GM23338 (cell line): Measurements from ENCODE around the gene DCLK3. TPM values are rescaled to one million over a fixed set of nuclear protein-coding genes. Genes with fewer than 3 reads are reported as not detected.

Experiments
- ATAC-seq: fragments of 200-7000 bp; cut with Tn5 transposase; 3 replicates; pipeline ENCODE4 v1.9.1; 2020
- DNase-seq: peaks from one replicate; pipeline ENCODE4 v3.0.0-alpha.2; 2015; ENCODE audit warnings: low spot score
- H2AFZ ChIP-seq: fragments of 200-600 bp; sonication (generic); 2 replicates; pipeline ENCODE4 v1.8.0; 2016; ENCODE audit warnings: antibody characterized with exemption, mild to moderate bottlenecking, moderate library complexity
- H3F3A ChIP-seq: fragments of 200-600 bp; sonication (generic); replicated peaks from 2 replicates; pipeline ENCODE4 v1.8.0; 2017; ENCODE audit warnings: antibody characterized with exemption, mixed run types, low read depth
- H3K27ac ChIP-seq: fragments of 200-600 bp; sonication (generic); 2 replicates; pipeline ENCODE4 v1.6.1; 2016; ENCODE audit warnings: low read depth
- H3K27me3 ChIP-seq: fragments of 200-600 bp; sonication (generic); 2 replicates; pipeline ENCODE4 v1.8.0; 2016; ENCODE audit warnings: mild to moderate bottlenecking, mixed run types, moderate library complexity; ENCODE audit not compliant: insufficient read depth
- H3K36me3 ChIP-seq: fragments of 200-600 bp; sonication (generic); 2 replicates; pipeline ENCODE4 v1.8.0; 2016; ENCODE audit warnings: mild to moderate bottlenecking; ENCODE audit not compliant: insufficient read depth
- H3K4me1 ChIP-seq: fragments of 200-600 bp; sonication (generic); 2 replicates; pipeline ENCODE4 v1.8.0; 2016; ENCODE audit warnings: mild to moderate bottlenecking, moderate library complexity; ENCODE audit not compliant: insufficient read depth
- H3K4me2 ChIP-seq: fragments of 200-600 bp; sonication (generic); 2 replicates; pipeline ENCODE4 v1.7.1; 2017; ENCODE audit warnings: mixed run types
- H3K4me3 ChIP-seq: fragments of 200-600 bp; sonication (generic); 2 replicates; pipeline ENCODE4 v1.6.1; 2016; ENCODE audit warnings: mixed run types
- H3K79me2 ChIP-seq: fragments of 200-600 bp; sonication (generic); replicated peaks from 2 replicates; pipeline ENCODE4 v1.8.0; 2017; ENCODE audit warnings: mild to moderate bottlenecking; ENCODE audit not compliant: insufficient read depth
- H3K9me2 ChIP-seq: fragments of 200-600 bp; sonication (generic); 2 replicates; pipeline ENCODE4 v1.8.0; 2017; ENCODE audit not compliant: insufficient read depth
- H4K20me1 ChIP-seq: fragments of 200-600 bp; sonication (generic); replicated peaks from 2 replicates; pipeline ENCODE4 v1.8.0; 2017; ENCODE audit warnings: mild to moderate bottlenecking; ENCODE audit not compliant: insufficient read depth
- H3K27ac Mint-ChIP-seq: 2 replicates; pipeline ENCODE4 v1.8.0; 2020; ENCODE audit warnings: inconsistent platforms, mild to moderate bottlenecking, moderate library complexity, mixed read lengths
- H3K27me3 Mint-ChIP-seq: 3 replicates; pipeline ENCODE4 v1.8.0; 2022; ENCODE audit warnings: low read depth, mild to moderate bottlenecking, moderate library complexity, mixed read lengths, inconsistent platforms; ENCODE audit not compliant: insufficient read depth, poor library complexity
- H3K36me3 Mint-ChIP-seq: 3 replicates; pipeline ENCODE4 v1.8.0; 2021; ENCODE audit warnings: low read depth, mild to moderate bottlenecking, inconsistent platforms, moderate library complexity, mixed read lengths
- H3K4me1 Mint-ChIP-seq: 3 replicates; pipeline ENCODE4 v1.8.0; 2020; ENCODE audit warnings: mild to moderate bottlenecking, inconsistent platforms, mixed read lengths
- H3K4me3 Mint-ChIP-seq: 3 replicates; pipeline ENCODE4 v1.8.0; 2021; ENCODE audit warnings: moderate library complexity, mild to moderate bottlenecking, inconsistent platforms, mixed read lengths
- H3K9me3 Mint-ChIP-seq: 3 replicates; pipeline ENCODE4 v1.8.0; 2020; ENCODE audit warnings: moderate library complexity, mild to moderate bottlenecking, inconsistent platforms, mixed read lengths
- EZH2phosphoT487 ChIP-seq: fragments of 200-600 bp; sonication (generic); IDR thresholded peaks from one replicate; pipeline ENCODE4 v1.8.1; 2018; ENCODE audit warnings: antibody characterized with exemption; ENCODE audit not compliant: unreplicated experiment
- ZNF114 ChIP-seq: fragments of 250-450 bp; sonication (Bioruptor Pico); IDR thresholded peaks from 2 replicates; pipeline ENCODE4 v1.5.0; 2020; ENCODE audit warnings: mild to moderate bottlenecking, moderate library complexity
- ZNF331 ChIP-seq: fragments of 250-450 bp; sonication (Bioruptor Pico); IDR thresholded peaks from 2 replicates; pipeline ENCODE4 v1.5.0; 2020; ENCODE audit warnings: low read depth, mild to moderate bottlenecking, moderate library complexity
- polyA plus RNA-seq: library from polyadenylated mRNA; unstranded; fragments of >200 nt; fragmentation: Nextera tagmentation; extraction: Ambion mirVana; gene quantifications from 2 replicates; pipeline ENCODE4 v1.2.1, GENCODE V29; 2016
- total RNA-seq: library from RNA; depleted of rRNA; stranded (reverse); fragments of >200 nt; shearing (Covaris generic); gene quantifications from 2 replicates; pipeline ENCODE4 v1.2.3, GENCODE V29; 2014
- TF ChIP-seq, protein P1 (sequence below): IDR thresholded peaks from 2 replicates; pipeline ENCODE4 v1.6.1; 2016; ENCODE audit warnings: antibody characterized with exemption
- TF ChIP-seq, protein P2 (sequence below): fragments of 250-450 bp; sonication (Bioruptor Pico); IDR thresholded peaks from 2 replicates; pipeline ENCODE4 v1.5.0; 2020; ENCODE audit warnings: mild to moderate bottlenecking, moderate library complexity

Gene DCLK3
- total and polyA plus RNA-seq, 2 experiments from 2014 or later: 0.40 to 0.66 TPM

DNA sequence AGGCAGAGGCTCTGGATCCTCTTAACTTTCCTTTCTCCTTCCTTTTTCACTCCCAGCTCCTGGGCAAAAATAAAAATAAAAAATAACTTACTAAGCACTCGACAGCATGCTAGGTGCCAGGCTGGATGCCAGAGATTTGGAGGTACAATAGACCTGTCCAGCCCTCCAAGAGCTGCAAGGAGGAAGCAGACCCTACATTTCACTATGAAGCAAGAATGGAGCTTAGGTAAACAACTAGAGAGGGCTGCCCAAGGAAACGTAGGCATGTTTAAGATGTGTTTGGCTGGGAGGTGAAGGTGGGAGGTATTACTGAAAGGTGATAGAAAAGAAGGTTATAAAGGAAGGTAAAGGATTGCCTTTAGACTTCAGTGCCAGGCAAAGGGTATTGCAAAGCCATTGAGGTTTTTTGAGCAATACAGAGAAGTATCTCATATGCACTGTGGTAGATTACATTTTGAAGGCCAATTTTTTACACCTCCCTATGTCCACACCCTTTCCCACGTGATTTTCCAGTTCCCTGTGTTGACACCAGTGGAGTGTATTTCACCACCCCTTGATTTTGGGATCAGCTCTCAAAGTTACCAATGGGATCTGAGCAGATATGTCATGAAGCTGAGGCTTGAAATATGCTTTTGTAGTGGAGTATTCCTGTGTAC lies 69.1 kb downstream of the DCLK3 start (continued):
- TF ChIP-seq, protein P1, sequence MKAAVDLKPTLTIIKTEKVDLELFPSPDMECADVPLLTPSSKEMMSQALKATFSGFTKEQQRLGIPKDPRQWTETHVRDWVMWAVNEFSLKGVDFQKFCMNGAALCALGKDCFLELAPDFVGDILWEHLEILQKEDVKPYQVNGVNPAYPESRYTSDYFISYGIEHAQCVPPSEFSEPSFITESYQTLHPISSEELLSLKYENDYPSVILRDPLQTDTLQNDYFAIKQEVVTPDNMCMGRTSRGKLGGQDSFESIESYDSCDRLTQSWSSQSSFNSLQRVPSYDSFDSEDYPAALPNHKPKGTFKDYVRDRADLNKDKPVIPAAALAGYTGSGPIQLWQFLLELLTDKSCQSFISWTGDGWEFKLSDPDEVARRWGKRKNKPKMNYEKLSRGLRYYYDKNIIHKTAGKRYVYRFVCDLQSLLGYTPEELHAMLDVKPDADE: no peak
- TF ChIP-seq EZH2phosphoT487: no peak
- TF ChIP-seq ZNF331 (CRISPR knock-in tag): no peak

GRCh38 chr3:36693670-36694069 lies 70.7 kb downstream of the DCLK3 start:
- Histone ChIP-seq H3K4me2 (no peak overlapping the region), H3K4me1 (0 out of 2 replicates have a peak, but pooled peaks cover 4% of the 10 kb centered on the region), H2AFZ (no peak overlapping the region), H3K36me3 (no peaks in the 10 kb centered on the region), H3K4me3 (no peak overlapping the region), H3K9me2 (peaks cover 2% of the 10 kb centered on the region; the same call in 1 of the 2 replicates), H3K27ac (no peak overlapping the region), H3K27me3 (no peaks in the 10 kb centered on the region), H3F3A (no peaks in the 10 kb centered on the region), H4K20me1 (no peaks in the 10 kb centered on the region), H3K79me2 (no peaks in the 10 kb centered on the region)
- no peak for DNase-seq
- peaks cover 4% of the 10 kb centered on the region; the same call in 1 of the 3 replicates for H3K36me3 Mint-ChIP-seq
- H3K27ac Mint-ChIP-seq: no peak overlapping the region
- H3K9me3 Mint-ChIP-seq: peaks cover 8% of the 10 kb centered on the region; the same call in 2 of the 3 replicates
- H3K4me1 Mint-ChIP-seq: peaks cover 10% of the 10 kb centered on the region
- no peak for ATAC-seq
- TF ChIP-seq, protein P2, sequence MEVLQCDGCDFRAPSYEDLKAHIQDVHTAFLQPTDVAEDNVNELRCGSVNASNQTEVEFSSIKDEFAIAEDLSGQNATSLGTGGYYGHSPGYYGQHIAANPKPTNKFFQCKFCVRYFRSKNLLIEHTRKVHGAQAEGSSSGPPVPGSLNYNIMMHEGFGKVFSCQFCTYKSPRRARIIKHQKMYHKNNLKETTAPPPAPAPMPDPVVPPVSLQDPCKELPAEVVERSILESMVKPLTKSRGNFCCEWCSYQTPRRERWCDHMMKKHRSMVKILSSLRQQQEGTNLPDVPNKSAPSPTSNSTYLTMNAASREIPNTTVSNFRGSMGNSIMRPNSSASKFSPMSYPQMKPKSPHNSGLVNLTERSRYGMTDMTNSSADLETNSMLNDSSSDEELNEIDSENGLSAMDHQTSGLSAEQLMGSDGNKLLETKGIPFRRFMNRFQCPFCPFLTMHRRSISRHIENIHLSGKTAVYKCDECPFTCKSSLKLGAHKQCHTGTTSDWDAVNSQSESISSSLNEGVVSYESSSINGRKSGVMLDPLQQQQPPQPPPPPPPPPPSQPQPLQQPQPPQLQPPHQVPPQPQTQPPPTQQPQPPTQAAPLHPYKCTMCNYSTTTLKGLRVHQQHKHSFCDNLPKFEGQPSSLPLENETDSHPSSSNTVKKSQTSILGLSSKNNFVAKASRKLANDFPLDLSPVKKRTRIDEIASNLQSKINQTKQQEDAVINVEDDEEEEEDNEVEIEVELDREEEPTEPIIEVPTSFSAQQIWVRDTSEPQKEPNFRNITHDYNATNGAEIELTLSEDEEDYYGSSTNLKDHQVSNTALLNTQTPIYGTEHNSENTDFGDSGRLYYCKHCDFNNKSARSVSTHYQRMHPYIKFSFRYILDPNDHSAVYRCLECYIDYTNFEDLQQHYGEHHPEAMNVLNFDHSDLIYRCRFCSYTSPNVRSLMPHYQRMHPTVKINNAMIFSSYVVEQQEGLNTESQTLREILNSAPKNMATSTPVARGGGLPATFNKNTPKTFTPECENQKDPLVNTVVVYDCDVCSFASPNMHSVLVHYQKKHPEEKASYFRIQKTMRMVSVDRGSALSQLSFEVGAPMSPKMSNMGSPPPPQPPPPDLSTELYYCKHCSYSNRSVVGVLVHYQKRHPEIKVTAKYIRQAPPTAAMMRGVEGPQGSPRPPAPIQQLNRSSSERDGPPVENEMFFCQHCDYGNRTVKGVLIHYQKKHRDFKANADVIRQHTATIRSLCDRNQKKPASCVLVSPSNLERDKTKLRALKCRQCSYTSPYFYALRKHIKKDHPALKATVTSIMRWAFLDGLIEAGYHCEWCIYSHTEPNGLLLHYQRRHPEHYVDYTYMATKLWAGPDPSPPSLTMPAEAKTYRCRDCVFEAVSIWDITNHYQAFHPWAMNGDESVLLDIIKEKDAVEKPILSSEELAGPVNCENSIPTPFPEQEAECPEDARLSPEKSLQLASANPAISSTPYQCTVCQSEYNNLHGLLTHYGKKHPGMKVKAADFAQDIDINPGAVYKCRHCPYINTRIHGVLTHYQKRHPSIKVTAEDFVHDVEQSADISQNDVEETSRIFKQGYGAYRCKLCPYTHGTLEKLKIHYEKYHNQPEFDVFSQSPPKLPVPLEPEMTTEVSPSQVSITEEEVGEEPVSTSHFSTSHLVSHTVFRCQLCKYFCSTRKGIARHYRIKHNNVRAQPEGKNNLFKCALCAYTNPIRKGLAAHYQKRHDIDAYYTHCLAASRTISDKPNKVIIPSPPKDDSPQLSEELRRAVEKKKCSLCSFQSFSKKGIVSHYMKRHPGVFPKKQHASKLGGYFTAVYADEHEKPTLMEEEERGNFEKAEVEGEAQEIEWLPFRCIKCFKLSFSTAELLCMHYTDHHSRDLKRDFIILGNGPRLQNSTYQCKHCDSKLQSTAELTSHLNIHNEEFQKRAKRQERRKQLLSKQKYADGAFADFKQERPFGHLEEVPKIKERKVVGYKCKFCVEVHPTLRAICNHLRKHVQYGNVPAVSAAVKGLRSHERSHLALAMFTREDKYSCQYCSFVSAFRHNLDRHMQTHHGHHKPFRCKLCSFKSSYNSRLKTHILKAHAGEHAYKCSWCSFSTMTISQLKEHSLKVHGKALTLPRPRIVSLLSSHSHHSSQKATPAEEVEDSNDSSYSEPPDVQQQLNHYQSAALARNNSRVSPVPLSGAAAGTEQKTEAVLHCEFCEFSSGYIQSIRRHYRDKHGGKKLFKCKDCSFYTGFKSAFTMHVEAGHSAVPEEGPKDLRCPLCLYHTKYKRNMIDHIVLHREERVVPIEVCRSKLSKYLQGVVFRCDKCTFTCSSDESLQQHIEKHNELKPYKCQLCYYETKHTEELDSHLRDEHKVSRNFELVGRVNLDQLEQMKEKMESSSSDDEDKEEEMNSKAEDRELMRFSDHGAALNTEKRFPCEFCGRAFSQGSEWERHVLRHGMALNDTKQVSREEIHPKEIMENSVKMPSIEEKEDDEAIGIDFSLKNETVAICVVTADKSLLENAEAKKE (CRISPR knock-in tag): no peak
- TF ChIP-seq ZNF114 (CRISPR knock-in tag) (no peak), ZNF331 (CRISPR knock-in tag) (no peak)
- no peak overlapping the region for H3K4me3 Mint-ChIP-seq
- peaks cover 3% of the 10 kb centered on the region for H3K27me3 Mint-ChIP-seq
